ENCODE data around the gene CNBD2. TPM values are rescaled to one million over a fixed set of nuclear protein-coding genes. Genes with fewer than 3 reads are reported as not detected.
"Not testable (repeated sequence)": the region's sequence is repeated elsewhere in the genome, so short reads cannot be mapped to it uniquely, and the experiment has no call there.

CNBD2 gene
- total RNA-seq, 4 donors from 2014 or later = 6.2 to 11.5 (median 7.6) TPM

DNA sequence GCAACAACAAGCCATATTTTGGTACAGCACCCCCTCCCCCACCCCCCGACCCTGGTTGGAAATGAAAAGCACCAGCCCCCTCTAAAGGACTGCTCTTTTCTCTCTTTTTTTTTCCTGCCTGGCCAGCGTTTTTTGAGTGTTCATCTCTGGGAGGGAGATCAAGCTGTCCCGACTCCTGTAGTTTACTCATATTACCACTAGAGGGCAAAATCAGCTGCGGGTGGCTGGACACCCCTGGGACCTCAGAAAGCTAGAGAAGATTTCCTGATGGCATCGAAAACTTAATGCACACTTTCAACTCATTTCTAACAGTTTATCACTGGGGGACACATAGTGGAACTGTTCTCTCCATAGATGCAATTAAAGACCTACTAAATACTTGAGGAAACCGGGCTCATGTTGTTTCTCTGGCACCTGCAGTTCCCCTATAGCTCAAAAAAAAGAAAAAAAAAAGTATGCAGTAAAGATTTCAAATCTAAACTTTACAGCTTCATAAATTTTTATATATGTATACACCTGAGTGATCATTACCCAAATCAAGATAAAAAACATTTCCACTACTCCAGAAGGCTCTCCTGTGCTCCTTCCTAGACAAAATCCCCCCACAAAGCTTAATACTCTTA lies 24.4 kb downstream of the CNBD2 start:
- intact Hi-C loops (cut with DNase I; ENCODE audit: low total_unique reads) = no loop called here
- TF ChIP-seq POLR2A (IDR thresholded peaks at IDR 0.05) = no peak
- TF ChIP-seq, protein P1, sequence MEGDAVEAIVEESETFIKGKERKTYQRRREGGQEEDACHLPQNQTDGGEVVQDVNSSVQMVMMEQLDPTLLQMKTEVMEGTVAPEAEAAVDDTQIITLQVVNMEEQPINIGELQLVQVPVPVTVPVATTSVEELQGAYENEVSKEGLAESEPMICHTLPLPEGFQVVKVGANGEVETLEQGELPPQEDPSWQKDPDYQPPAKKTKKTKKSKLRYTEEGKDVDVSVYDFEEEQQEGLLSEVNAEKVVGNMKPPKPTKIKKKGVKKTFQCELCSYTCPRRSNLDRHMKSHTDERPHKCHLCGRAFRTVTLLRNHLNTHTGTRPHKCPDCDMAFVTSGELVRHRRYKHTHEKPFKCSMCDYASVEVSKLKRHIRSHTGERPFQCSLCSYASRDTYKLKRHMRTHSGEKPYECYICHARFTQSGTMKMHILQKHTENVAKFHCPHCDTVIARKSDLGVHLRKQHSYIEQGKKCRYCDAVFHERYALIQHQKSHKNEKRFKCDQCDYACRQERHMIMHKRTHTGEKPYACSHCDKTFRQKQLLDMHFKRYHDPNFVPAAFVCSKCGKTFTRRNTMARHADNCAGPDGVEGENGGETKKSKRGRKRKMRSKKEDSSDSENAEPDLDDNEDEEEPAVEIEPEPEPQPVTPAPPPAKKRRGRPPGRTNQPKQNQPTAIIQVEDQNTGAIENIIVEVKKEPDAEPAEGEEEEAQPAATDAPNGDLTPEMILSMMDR (IDR thresholded peaks at IDR 0.05) = no peak
- 1 to 2% methylated on average over 6 of the region's 6 CpGs for WGBS, 2 donors
- H3K4me3 ChIP-seq (ENCODE audit: low read depth, poor library complexity, severe bottlenecking) = no peak overlapping the region
- DNase-seq (ENCODE audit: low spot score in 2 of 2) = peak; percentile 32 to 87

DNA sequence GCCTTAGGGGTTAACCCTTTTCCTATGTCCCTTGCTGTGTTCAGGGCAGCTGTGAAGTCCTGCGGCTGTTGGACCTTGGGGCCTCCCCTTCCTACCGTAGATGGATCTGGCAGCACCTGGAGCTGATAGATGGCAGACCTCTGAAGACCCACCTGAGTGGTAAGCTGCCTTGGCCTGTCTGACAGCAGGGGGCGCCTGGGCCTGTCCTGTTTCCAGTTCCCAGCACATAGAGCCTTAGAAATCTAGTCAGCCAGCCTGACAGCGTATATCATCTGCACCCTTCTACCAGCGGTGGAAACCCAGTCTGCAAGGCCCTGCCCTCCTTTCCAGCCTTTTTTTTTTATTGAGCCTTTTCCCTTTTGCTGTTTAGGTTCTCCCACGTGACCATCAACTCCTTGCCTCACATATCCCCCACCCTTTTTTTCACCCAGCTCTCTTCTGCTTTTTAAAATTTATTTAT lies 26.6 kb downstream of the CNBD2 start:
- no peak overlapping the region for H3K4me3 ChIP-seq (ENCODE audit: low read depth, poor library complexity, severe bottlenecking)
- intact Hi-C loops (cut with DNase I; ENCODE audit: low total_unique reads) = loop anchor here (1.0 to 5.0 kb wide), 2 partner anchors 143 to 197 kb away; no protein-coding TSS in a partner anchor
- DNase-seq (ENCODE audit: low spot score in 2 of 2) = peak; percentile 78 to 96
- no peak for TF ChIP-seq POLR2A (IDR thresholded peaks at IDR 0.05)
- TF ChIP-seq, protein P1 (IDR thresholded peaks at IDR 0.05) = peak in 1 of 3 donors; percentile 78
- WGBS, 2 donors = 3 to 4% methylated on average over 6 of the region's 6 CpGs

DNA sequence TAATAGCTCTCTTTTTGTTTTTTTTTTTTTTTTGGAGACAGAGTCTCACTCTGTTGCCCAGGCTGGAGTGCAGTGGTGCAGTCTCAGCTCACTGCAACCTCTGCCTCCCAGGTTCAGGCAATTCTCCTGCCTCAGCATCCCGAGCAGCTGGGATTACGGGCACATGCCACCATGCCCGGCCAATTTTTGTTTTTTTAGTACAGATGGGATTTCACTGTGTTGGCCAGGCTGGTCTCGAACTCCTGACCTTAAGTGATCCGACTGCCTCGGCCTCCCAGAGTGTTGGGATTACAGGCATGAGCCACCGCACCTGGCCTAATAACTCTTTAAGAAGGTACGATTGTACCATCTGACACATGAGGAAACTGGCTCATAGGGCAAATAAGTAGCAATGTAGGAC lies 28.1 kb downstream of the CNBD2 start:
- H3K4me3 ChIP-seq (ENCODE audit: low read depth, poor library complexity, severe bottlenecking) = not testable (repeated sequence)
- 92% methylated on average over 8 of the region's 8 CpGs for WGBS, 2 donors
- intact Hi-C loops (cut with DNase I; ENCODE audit: low total_unique reads) = loop anchor here (5.0 kb wide), 1 partner anchor 196 kb away; no protein-coding TSS in a partner anchor
- DNase-seq (ENCODE audit: low spot score in 2 of 2) = peak in 1 of 2 donors; percentile 56

DNA sequence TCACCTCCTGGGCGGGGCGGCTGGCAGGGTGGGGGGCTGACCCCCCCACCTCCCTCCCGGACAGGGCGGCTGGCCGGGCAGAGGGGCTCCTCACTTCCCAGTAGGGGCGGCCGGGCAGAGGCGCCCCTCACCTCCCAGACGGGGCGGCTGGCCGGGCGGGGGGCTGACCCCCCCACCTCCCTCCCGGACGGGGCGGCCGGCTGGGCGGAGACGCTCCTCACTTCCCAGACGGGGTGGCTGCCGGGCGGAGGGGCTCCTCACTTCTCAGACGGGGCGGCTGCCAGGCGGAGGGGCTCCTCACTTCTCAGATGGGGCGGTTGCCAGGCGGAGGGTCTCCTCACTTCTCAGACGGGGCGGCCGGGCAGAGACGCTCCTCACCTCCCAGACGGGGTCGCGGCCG lies 32.9 kb downstream of the CNBD2 start:
- intact Hi-C loops (cut with DNase I; ENCODE audit: low total_unique reads); DNase-seq (ENCODE audit: low spot score in 2 of 2); H3K4me3 ChIP-seq (ENCODE audit: low read depth, poor library complexity, severe bottlenecking): not testable (repeated sequence)
- 96 to 100% methylated on average over 1 to 13 of the region's 34 CpGs for WGBS, 2 donors

DNA sequence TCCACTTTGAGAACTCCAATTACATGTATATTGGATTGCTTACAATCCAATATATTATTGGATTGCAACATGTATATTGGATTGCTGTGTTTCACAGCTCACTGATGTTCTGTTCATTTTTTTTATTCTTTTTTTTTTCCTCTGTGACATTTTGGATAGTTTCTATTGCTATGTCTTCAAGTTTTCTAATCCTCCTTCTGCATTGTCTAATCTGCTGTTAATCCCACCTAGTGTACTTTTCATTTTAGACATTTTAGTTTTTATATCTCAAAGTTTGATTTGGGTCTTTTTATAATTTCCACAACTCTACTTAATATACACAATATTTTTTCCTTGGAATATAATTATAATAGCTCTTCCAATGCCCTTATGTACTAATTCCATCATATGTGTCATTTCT lies 34.5 kb downstream of the CNBD2 start:
- intact Hi-C loops (cut with DNase I; ENCODE audit: low total_unique reads) = no loop called here
- DNase-seq (ENCODE audit: low spot score in 2 of 2) = no peak
- H3K4me3 ChIP-seq (ENCODE audit: low read depth, poor library complexity, severe bottlenecking) = no peak overlapping the region
- TF ChIP-seq, protein P1 (IDR thresholded peaks at IDR 0.05) = no peak
- TF ChIP-seq POLR2A (IDR thresholded peaks at IDR 0.05) = no peak

DNA sequence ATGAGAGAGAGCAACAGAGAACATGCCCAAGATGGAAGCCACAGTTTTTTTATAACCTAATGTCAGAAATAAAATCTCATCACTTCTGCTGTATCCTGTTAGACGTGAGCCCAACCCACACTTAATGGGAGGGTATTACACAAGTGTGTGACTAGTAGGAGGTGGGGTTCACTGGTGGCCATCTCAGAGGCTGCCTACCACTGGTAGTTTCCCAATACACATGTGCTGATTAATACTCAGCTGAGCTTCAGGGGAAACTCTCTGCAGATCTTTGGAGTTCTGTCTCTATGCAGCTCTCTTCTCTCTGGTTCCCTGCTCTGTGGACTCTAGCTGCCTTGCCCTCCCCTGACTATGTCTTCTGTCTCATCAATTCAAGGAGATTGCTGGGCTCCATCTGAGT lies 35.7 kb downstream of the CNBD2 start:
- no peak for DNase-seq (ENCODE audit: low spot score in 2 of 2)
- intact Hi-C loops (cut with DNase I; ENCODE audit: low total_unique reads) = no loop called here
- WGBS, 2 donors = 42 to 64% methylated on average over 1 of the region's 1 CpG
- no peak overlapping the region for H3K4me3 ChIP-seq (ENCODE audit: low read depth, poor library complexity, severe bottlenecking)
- TF ChIP-seq POLR2A (IDR thresholded peaks at IDR 0.05) = no peak
- TF ChIP-seq, protein P1 (IDR thresholded peaks at IDR 0.05) = no peak

DNA sequence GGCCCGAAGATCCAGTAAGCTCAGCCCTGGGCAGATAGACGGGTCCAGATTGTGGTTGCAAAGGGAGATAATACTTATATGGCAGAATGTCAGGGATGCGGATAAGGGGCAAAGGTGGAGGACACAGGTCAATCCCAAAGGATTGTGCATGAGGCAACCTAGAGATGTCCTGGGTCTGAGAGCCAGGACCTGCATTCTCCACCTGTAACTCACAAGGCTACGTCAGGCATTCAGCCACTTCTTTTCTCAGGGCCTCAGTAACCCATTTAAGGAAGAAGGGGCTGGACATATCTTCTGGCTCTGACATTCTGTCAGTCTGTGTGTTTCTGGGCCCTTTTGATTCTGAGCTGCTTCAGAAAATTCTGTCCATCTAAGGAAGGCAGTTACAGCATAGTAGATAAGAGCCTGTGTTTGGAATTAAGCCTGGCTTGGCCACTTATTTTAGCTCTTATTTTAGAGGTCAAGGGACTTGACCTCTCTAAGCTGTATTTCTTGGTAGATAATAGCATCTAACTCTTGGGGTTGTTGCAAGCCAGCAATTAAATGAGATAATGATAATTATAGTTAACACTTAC lies 40.2 kb downstream of the CNBD2 start:
- no peak overlapping the region for H3K4me3 ChIP-seq (ENCODE audit: low read depth, poor library complexity, severe bottlenecking)
- intact Hi-C loops (cut with DNase I; ENCODE audit: low total_unique reads) = no loop called here
- no peak for TF ChIP-seq POLR2A (IDR thresholded peaks at IDR 0.05)
- TF ChIP-seq, protein P1 (IDR thresholded peaks at IDR 0.05) = no peak
- DNase-seq (ENCODE audit: low spot score in 2 of 2) = no peak
- 89 to 93% methylated on average over 4 of the region's 4 CpGs for WGBS, 2 donors
